ENCODE measurements around the gene WDFY3.

The WDFY3 gene

GRCh38 chr4:84651499-84651898, 315.0 kb downstream of the WDFY3 start:
- DNase-seq (ENCODE audit: low spot score): no peak
- no peak for TF ChIP-seq CTCF (IDR thresholded peaks at IDR 0.05)
- Histone ChIP-seq H3K27ac (no peak overlapping the region), H3K4me3 (no peak overlapping the region)

GRCh38 chr4:84648863-84649647, 317.4 kb downstream of the WDFY3 start:
- Histone ChIP-seq H3K27ac (no peak overlapping the region), H3K4me3 (no peak overlapping the region)
- DNase-seq (ENCODE audit: low spot score): no peak
- no peak for TF ChIP-seq CTCF (IDR thresholded peaks at IDR 0.05)

GRCh38 chr4:84648178-84648577, 318.3 kb downstream of the WDFY3 start:
- no peak for TF ChIP-seq CTCF (IDR thresholded peaks at IDR 0.05)
- Histone ChIP-seq H3K27ac (no peak overlapping the region), H3K4me3 (no peak overlapping the region)
- no peak for DNase-seq (ENCODE audit: low spot score)

- no peak for DNase-seq (ENCODE audit: low spot score)
- Histone ChIP-seq H3K27ac (no peak overlapping the region), H3K4me3 (no peak overlapping the region)
- no peak for TF ChIP-seq CTCF (IDR thresholded peaks at IDR 0.05)
These were observed 319.1 kb downstream of the WDFY3 start for GRCh38 chr4:84647312-84647884.

GRCh38 chr4:84644087-84644486, 322.4 kb downstream of the WDFY3 start:
- Histone ChIP-seq H3K4me3 (no peak overlapping the region), H3K27ac (no peak overlapping the region)
- no peak for TF ChIP-seq CTCF (IDR thresholded peaks at IDR 0.05)
- no peak for DNase-seq (ENCODE audit: low spot score)

GRCh38 chr4:84639145-84639544, 327.3 kb downstream of the WDFY3 start:
- no peak for TF ChIP-seq CTCF (IDR thresholded peaks at IDR 0.05)
- no peak overlapping the region for H3K4me3 ChIP-seq
- no peak for DNase-seq (ENCODE audit: low spot score)
- H3K27ac ChIP-seq: no peak overlapping the region

- no peak for TF ChIP-seq CTCF (IDR thresholded peaks at IDR 0.05)
- DNase-seq (ENCODE audit: low spot score): no peak
- Histone ChIP-seq H3K4me3 (no peak overlapping the region), H3K27ac (no peak overlapping the region)
These were observed 328.4 kb downstream of the WDFY3 start for GRCh38 chr4:84638092-84638491.

Measured in coronary artery (tissue), 2 donors.